VCaP (cell line): ENCODE measurements around the gene CACNG6.

Experiments
- H3K27ac ChIP-seq: fragments of 450-650 bp; 2 replicates; pipeline ENCODE4 v1.5.1; 2017
- CTCF ChIP-seq: fragments of 450-650 bp; conservative IDR thresholded peaks from 2 replicates; pipeline ENCODE4 v1.5.1; 2017; ENCODE audit warnings: mild to moderate bottlenecking, moderate library complexity

CACNG6 gene

GRCh38 chr19:53982611-53983010, 8.8 kb upstream of the CACNG6 start:
- peak overlapping the region; percentile 78 for H3K27ac ChIP-seq

GRCh38 chr19:53983457-53984289, 7.8 kb upstream of the CACNG6 start:
- TF ChIP-seq CTCF = no peak
- H3K27ac ChIP-seq = no peak overlapping the region

More at GRCh38 chr19:53982611-53983010, 8.8 kb upstream of the CACNG6 start:
- TF ChIP-seq CTCF = no peak

- peak overlapping the region; percentile 56 for H3K27ac ChIP-seq
- TF ChIP-seq CTCF = no peak
Measured at GRCh38 chr19:53985863-53986262, 5.6 kb upstream of the CACNG6 start.

- TF ChIP-seq CTCF = no peak
- no peak overlapping the region for H3K27ac ChIP-seq
Measured at GRCh38 chr19:53988981-53989380, 2.5 kb upstream of the CACNG6 start.

GRCh38 chr19:53989600-53990533, 1.6 kb upstream of the CACNG6 start:
- peak overlapping the region; percentile 24; the same call in 1 of the 2 replicates for H3K27ac ChIP-seq
- no peak for TF ChIP-seq CTCF

GRCh38 chr19:53992211-53992610, 774 bp downstream of the CACNG6 start:
- H3K27ac ChIP-seq = no peak overlapping the region
- TF ChIP-seq CTCF = no peak

- H3K27ac ChIP-seq = no peak overlapping the region
- no peak for TF ChIP-seq CTCF
Measured at GRCh38 chr19:53992815-53993214, 1.4 kb downstream of the CACNG6 start.
